K562 (cell line): Measurements from ENCODE around the gene XRCC2. TPM values are rescaled to one million over a fixed set of nuclear protein-coding genes. Genes with fewer than 3 reads are reported as not detected.
A peak's percentile ranks its signal among the peaks of the same experiment; 100 is the strongest.

Experiments used
- ATAC-seq: fragments of 200-7000 bp; cut with Tn5 transposase; 3 replicates; pipeline ENCODE4 v1.9.1; 2020; ENCODE audit warnings: moderate library complexity
- BruUV-seq: library from RNA; stranded (reverse); fragments of 400-500 nt; replicated peaks from 2 replicates; lab custom pipeline; 2021; lab: Mats Ljungman, UMichigan
- CTCF ChIA-PET: fragments of 300-600 bp; formaldehyde crosslinking; extraction: SDS; loops from one replicate; lab custom pipeline; 2021; ENCODE audit warnings: low intra/inter-chr PET ratio; lab: Yijun Ruan, JAX
- POLR2A ChIA-PET: fragments of 300-600, 350-650 bp; sonication (Branson Sonifier 250); formaldehyde crosslinking; extraction: SDS; loops from one replicate; lab custom pipeline; 2021; ENCODE audit warnings: antibody characterized with exemption, inconsistent platforms; lab: Yijun Ruan, JAX
- DNase-seq, 4 experiments: peaks; one replicate each; pipeline versions ENCODE4 v3.0.0 to v3.0.0-alpha.2; 2011 to 2018; ENCODE audit warnings: low spot score in 3 of 4, mixed read lengths in 3 of 4; ENCODE audit errors: extremely low read depth in 1 of 4
- FAIRE-seq: peaks from 2 replicates; lab custom pipeline; 2011; peaks lifted over from hg19 to GRCh38; lab: Jason Lieb, UNC
- H2AFZ ChIP-seq: 2 replicates; pipeline ENCODE4 v1.6.0; 2011; ENCODE audit warnings: low read depth, low read length, control low read depth, inconsistent platforms
- H3K27ac ChIP-seq: fragments of 200-600 bp; 3 replicates; pipeline ENCODE4 v1.8.0; 2011; ENCODE audit warnings: low read depth, mild to moderate bottlenecking, control low read depth, inconsistent platforms, low read length, moderate library complexity, mixed read lengths; ENCODE audit errors: extremely low read depth
- H3K27me3 ChIP-seq, 2 experiments: fragments of 300-600 bp in 1 of 2; 2 replicates in 1 of 2; 3 replicates in 1 of 2; pipeline versions ENCODE4 v1.6.0 to v1.8.0; 2011; ENCODE audit warnings: inconsistent platforms in 2 of 2, low read length in 2 of 2, mild to moderate bottlenecking in 1 of 2, mixed read lengths in 1 of 2, moderate library complexity in 1 of 2; ENCODE audit not compliant: control insufficient read depth in 2 of 2, insufficient read depth in 2 of 2
- H3K36me3 ChIP-seq: fragments of 300-600 bp; 3 replicates; pipeline ENCODE4 v1.8.0; 2011; ENCODE audit warnings: mild to moderate bottlenecking, low read length, inconsistent platforms; ENCODE audit not compliant: control insufficient read depth, insufficient read depth
- H3K4me1 ChIP-seq, 2 experiments: fragments of 200-600 bp in 1 of 2; replicated peaks in 1 of 2; 2 replicates in 1 of 2; 3 replicates in 1 of 2; pipeline versions ENCODE4 v1.5.1 to v1.8.0; 2011; ENCODE audit warnings: inconsistent platforms in 2 of 2, low read length in 2 of 2, mild to moderate bottlenecking in 1 of 2, mixed read lengths in 1 of 2, moderate library complexity in 1 of 2; ENCODE audit not compliant: control insufficient read depth in 2 of 2, insufficient read depth in 2 of 2
- H3K4me2 ChIP-seq: 2 replicates; pipeline ENCODE4 v1.6.1; 2011; ENCODE audit warnings: low read length, control low read depth, inconsistent platforms, mixed read lengths; ENCODE audit not compliant: insufficient read depth
- H3K4me3 ChIP-seq: fragments of 200-600 bp; sonication (generic), shearing (Covaris generic); 2 replicates; pipeline ENCODE4 v1.5.1; 2016; ENCODE audit warnings: control low read depth, inconsistent platforms
- H3K79me2 ChIP-seq: fragments of 200-600 bp; 3 replicates; pipeline ENCODE4 v1.8.0; 2011; ENCODE audit warnings: low read length, inconsistent platforms; ENCODE audit not compliant: control insufficient read depth, insufficient read depth
- H3K9ac ChIP-seq, 2 experiments: 2 replicates each; pipeline versions ENCODE4 v1.6.0 to v1.6.1; 2011; ENCODE audit warnings: low read depth in 2 of 2, low read length in 2 of 2, control low read depth in 1 of 2, inconsistent platforms in 1 of 2, mild to moderate bottlenecking in 1 of 2, mixed read lengths in 1 of 2; ENCODE audit not compliant: insufficient read depth in 1 of 2
- H3K9me1 ChIP-seq: one replicate; pipeline ENCODE4 v1.6.0; 2011; ENCODE audit warnings: inconsistent platforms, mild to moderate bottlenecking, low read length, moderate library complexity; ENCODE audit not compliant: control insufficient read depth, insufficient read depth
- H3K9me3 ChIP-seq: replicated peaks from 2 replicates; pipeline ENCODE4 v1.5.1; 2011; ENCODE audit warnings: low read depth, low read length, inconsistent platforms; ENCODE audit not compliant: control insufficient read depth, insufficient read depth
- H4K20me1 ChIP-seq: replicated peaks from 2 replicates; pipeline ENCODE4 v1.6.1; 2011; ENCODE audit warnings: low read length, inconsistent platforms, mixed read lengths; ENCODE audit not compliant: control insufficient read depth, insufficient read depth
- ZNF766 ChIP-seq: fragments of 200-800 bp; sonication (Bioruptor generic); conservative IDR thresholded peaks from 2 replicates; pipeline ENCODE4 v1.6.1; 2016; ENCODE audit warnings: missing genetic modification characterization, missing compliant biosample characterization
- WGBS: fragments of 100-300 bp; shearing (Covaris generic); methylation state at CpG from one replicate; pipeline ENCODE4 v1.1.6; 2016; ENCODE audit warnings: low coverage, mixed read lengths; ENCODE audit not compliant: insufficient coverage; ENCODE audit errors: missing lambda C conversion rate; 5-methylcytosine and 5-hydroxymethylcytosine counted together
- in situ Hi-C: fragments of 300-500 bp; cut with MboI; formaldehyde crosslinking; loops from 4 replicates; pipeline ENCODE4 v1.15.0; 2018; ENCODE audit warnings: inconsistent platforms, mixed read lengths
- intact Hi-C: fragments of 100-400 bp; cut with micrococcal nuclease; formaldehyde crosslinking; loops from 2 replicates; pipeline ENCODE4 v1.14.2; 2022
- polyA plus RNA-seq, 8 experiments: library from polyadenylated mRNA; depleted of rRNA in 4 of 8; stranded (reverse) in 5 of 8; unstranded in 3 of 8; fragments of >200 nt; fragmentation: Nextera tagmentation in 2 of 8; fragmentation: Illumina TruSeq in 1 of 8; extraction: Ambion mirVana in 2 of 8; extraction: Trizol in 1 of 8; gene quantifications; 2 replicates each; pipeline versions ENCODE4 v1.2.1 to v1.2.3, GENCODE V29; 2011 to 2014; ENCODE audit warnings: inconsistent platforms in 1 of 8, missing spikeins in 1 of 8
- total RNA-seq, 7 experiments: library from RNA; depleted of rRNA in 6 of 7; stranded (reverse); fragments of >200 nt in 6 of 7; fragmentation: Illumina TruSeq in 2 of 7; extraction: Trizol in 2 of 7; gene quantifications; 2 replicates each; pipeline versions ENCODE4 v1.2.1 to v1.2.3, GENCODE V29; 2011 to 2021; ENCODE audit warnings: low replicate concordance in 1 of 7
- TF ChIP-seq, protein P1 (sequence below), 2 experiments: fragments of 450-650 bp; IDR thresholded peaks; 2 replicates each; pipeline ENCODE4 v1.6.1; 2018; ENCODE audit warnings: mild to moderate bottlenecking in 2 of 2, low read depth in 1 of 2; ENCODE audit not compliant: partially characterized antibody in 2 of 2

XRCC2 gene
- total and polyA plus RNA-seq, 9 of the 15 experiments (the other 6 are each of a cell fraction or from before 2014, with no cell fraction given), result 16.2 to 58.0 (median 39.8) TPM

DNA sequence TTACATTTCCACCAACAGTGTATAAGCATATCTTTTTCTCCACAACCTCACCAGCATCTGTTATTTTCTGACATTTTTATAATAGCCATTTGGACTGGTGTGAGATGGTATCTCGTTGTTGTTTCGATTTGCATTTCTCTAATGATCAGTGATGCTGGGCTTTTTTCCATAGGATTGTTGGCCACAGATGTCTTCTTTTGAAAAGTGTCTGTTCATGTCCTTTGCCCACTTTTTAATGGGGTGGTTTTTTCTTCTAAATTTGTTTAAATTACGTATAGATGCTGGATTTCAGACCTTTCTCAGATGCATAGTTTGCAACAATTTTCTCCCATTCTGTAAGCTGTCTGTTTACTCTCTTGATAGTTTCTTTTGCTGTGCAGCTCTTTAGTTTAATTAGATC, 28.9 kb downstream of the XRCC2 start:
- no peak overlapping the region for H3K9ac ChIP-seq
- no peak overlapping the region for H3K4me2 ChIP-seq
- no peak for ATAC-seq
- no peaks in the 10 kb centered on the region for H3K27me3 ChIP-seq
- H3K27ac ChIP-seq, result no peak overlapping the region
- no peak for DNase-seq
- peaks cover 11% of the 10 kb centered on the region; the same call in 2 of the 3 replicates for H3K79me2 ChIP-seq
- no peak overlapping the region for H3K4me3 ChIP-seq
- peaks cover 23% of the 10 kb centered on the region for H3K9me3 ChIP-seq
- 97% methylated on average over 3 of the region's 3 CpGs for WGBS
- ChIA-PET CTCF (interaction anchor here (0.6 kb wide), 1 partner anchor 170 kb away, joined by 3 read pairs; no protein-coding TSS in a partner anchor), POLR2A (no interaction called here)
- intact Hi-C loops, result no loop called here
- in situ Hi-C loops, result no loop called here
- H3K36me3 ChIP-seq, result peaks cover 55% of the 10 kb centered on the region
- H3K9me1 ChIP-seq, result no peaks in the 10 kb centered on the region
- BruUV-seq, result TSS peak; percentile 30
- H2AFZ ChIP-seq, result no peak overlapping the region
- no peaks in the 10 kb centered on the region for H4K20me1 ChIP-seq
- TF ChIP-seq, protein P1, sequence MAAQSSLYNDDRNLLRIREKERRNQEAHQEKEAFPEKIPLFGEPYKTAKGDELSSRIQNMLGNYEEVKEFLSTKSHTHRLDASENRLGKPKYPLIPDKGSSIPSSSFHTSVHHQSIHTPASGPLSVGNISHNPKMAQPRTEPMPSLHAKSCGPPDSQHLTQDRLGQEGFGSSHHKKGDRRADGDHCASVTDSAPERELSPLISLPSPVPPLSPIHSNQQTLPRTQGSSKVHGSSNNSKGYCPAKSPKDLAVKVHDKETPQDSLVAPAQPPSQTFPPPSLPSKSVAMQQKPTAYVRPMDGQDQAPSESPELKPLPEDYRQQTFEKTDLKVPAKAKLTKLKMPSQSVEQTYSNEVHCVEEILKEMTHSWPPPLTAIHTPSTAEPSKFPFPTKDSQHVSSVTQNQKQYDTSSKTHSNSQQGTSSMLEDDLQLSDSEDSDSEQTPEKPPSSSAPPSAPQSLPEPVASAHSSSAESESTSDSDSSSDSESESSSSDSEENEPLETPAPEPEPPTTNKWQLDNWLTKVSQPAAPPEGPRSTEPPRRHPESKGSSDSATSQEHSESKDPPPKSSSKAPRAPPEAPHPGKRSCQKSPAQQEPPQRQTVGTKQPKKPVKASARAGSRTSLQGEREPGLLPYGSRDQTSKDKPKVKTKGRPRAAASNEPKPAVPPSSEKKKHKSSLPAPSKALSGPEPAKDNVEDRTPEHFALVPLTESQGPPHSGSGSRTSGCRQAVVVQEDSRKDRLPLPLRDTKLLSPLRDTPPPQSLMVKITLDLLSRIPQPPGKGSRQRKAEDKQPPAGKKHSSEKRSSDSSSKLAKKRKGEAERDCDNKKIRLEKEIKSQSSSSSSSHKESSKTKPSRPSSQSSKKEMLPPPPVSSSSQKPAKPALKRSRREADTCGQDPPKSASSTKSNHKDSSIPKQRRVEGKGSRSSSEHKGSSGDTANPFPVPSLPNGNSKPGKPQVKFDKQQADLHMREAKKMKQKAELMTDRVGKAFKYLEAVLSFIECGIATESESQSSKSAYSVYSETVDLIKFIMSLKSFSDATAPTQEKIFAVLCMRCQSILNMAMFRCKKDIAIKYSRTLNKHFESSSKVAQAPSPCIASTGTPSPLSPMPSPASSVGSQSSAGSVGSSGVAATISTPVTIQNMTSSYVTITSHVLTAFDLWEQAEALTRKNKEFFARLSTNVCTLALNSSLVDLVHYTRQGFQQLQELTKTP (IDR thresholded peaks at IDR 0.05; ENCODE audit: low read depth in 1 of 2, partially characterized antibody in 2 of 2), result peak in 1 of 2 experiments; percentile 92
- no peak for TF ChIP-seq ZNF766 (CRISPR knock-in tag)
- FAIRE-seq, result no peak
- H3K4me1 ChIP-seq, result no peaks in the 10 kb centered on the region
